Glomerular visceral epithelial cell (primary cell): Measurements from ENCODE around the gene S100A14.
"Not testable (repeated sequence)": the region's sequence is repeated elsewhere in the genome, so short reads cannot be mapped to it uniquely, and the experiment has no call there.

ENCODE experiments used
- DNase-seq: peaks from one replicate; pipeline ENCODE4 v3.0.0-alpha.2; 2016; ENCODE audit errors: extremely low spot score

The S100A14 gene

GRCh38 chr1:153614906-153615305, 1.2 kb downstream of the S100A14 start:
- DNase-seq: no peak

DNA sequence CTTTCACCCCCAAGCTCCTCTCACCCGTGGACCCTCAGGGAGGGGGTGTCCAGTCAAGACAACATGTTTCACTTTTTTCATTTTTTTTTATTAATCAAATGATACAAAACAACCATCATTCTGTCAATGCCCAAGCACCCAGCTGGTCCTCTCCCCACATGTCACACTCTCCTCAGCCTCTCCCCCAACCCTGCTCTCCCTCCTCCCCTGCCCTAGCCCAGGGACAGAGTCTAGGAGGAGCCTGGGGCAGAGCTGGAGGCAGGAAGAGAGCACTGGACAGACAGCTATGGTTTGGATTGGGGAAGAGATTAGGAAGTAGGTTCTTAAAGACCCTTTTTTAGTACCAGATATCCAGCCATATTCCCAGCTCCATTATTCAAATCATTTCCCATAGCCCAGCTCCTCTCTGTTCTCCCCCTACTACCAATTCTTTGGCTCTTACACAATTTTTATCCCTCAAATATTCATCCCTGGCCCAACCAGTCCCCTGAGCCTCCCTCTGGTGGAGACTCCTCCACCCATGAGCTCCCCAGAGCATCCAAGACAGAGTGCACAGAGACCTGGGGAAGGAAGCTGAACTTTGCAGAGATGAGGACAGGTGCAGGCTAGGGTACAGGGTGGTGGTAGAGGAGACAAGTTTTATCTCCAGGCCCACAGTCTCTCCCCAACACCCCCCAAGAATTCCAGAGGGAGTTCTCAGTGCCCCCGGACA, 1.8 kb downstream of the S100A14 start:
- no peak for DNase-seq

DNA sequence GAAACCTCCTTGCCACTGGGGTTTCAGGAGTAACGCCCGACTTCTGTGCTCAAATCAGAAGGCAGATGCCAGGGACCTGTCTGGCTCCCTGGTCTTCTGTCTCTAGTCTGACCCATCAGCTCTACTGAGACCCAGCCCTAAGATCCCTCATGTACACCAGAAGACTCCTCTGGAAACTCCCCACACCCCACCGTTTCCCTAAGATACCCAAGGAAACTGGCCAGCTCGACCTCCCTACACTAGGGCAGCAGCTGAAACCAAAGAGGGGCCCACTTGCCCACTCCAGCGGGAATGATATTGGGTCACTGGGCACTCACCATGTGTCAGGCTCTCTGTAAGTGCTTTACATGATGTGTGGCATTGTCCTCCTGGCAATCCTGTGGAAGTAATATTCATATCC, 2.7 kb downstream of the S100A14 start:
- no peak for DNase-seq

DNA sequence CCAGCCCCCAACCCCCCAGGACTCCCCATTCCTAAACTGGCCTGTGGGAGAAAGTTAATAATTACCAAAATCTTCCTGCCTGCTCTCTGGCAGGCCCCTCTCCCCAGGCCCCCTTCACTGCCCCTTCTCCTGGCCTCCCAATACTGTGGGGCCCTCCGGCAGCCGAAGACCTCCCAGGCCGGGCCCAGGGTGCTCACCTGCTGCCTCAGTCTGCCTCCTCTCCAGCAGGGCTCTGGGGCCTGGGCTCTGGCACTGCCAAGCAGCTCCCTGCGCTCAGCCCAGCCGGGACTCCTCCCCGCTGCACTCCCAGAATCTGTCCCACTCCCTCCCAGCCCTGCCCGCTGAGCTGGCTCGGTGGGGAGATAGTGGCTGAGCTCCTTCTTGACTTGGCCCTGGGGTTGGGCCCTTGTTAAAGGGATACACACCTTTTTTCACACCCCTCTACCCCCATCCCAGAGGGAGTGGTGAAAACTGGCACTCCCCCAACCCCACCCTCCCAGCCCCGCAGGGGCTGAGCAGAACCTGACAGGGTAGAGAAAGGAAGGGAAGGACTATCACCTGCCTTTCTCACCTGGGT, 3.3 kb downstream of the S100A14 start, which contains the start of gene S100A16:
Gene S100A16 (minus strand): TSS at position 383 of the 577 bp plus-strand sequence. CDS start 4,986 bp downstream, outside the sequence.
- DNase-seq: peak; percentile 84

- DNase-seq: peak; percentile 31
These were observed 3.9 kb downstream of the S100A14 start for GRCh38 chr1:153612111-153612754.

DNA sequence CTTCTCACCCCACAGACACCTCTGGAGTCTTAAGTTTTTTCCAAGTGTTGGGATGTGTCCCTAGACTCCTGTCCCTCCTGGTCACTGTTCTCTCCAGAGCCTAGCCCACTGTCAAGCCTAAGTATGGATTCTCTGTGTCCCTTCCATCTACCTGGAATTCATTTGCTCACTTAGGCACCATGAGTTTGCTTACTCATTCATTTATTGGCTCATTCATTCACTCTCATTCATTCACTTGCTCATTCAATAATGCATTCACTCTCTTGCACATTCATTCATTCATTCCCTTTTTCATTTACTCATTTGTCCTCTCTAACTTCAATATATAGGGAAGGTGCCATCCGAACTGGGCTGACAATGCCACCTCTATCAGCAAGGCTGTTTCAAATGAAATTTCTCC, 4.8 kb downstream of the S100A14 start:
- no peak for DNase-seq

GRCh38 chr1:153610811-153611301, 5.3 kb downstream of the S100A14 start:
- no peak for DNase-seq

GRCh38 chr1:153610334-153610733, 5.8 kb downstream of the S100A14 start:
- peak; percentile 57 for DNase-seq

DNA sequence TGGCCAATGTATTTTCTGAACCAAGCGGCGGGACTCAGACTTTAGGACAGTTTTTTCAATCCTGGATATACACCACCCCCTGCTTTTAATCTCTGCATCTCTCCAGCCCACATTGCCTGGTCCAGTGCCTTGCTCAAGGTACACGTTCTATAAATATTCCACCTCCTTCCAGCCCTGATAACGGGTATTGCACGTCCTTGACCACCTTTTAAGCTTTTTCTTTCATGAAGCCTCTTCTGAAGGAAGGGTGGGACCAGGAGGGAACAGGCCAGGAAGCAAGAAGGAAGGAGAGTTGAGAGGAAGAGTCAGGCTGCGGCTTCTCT, 6.6 kb downstream of the S100A14 start:
- no peak for DNase-seq

GRCh38 chr1:153608742-153609584, 7.2 kb downstream of the S100A14 start:
- peak; percentile 92 for DNase-seq

- DNase-seq: peak; percentile 43
These were observed 7.9 kb downstream of the S100A14 start for GRCh38 chr1:153608089-153608682.

DNA sequence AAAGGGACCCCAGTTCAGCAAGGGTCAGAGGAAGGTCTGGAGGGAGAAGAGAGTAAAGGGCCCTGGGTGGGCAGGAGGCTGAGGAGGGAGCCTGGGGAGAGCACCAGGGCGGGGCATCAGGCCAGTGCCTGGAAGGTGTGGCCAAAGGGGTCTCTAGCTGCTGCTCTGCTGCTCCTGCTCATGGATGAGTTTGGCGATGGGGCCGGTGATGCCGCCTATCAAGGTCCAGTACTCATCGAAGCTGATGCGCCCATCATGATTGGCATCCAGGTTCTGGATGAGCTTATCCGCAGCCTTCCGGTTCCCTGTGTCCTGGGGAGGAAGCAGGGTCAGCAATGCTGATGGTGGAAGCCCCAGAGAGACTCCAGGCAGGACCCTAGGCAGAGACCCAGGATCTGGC, 8.7 kb downstream of the S100A14 start:
- DNase-seq: no peak

GRCh38 chr1:153606194-153606593, 9.9 kb downstream of the S100A14 start:
- DNase-seq: no peak

GRCh38 chr1:153602749-153603148, 13.4 kb downstream of the S100A14 start:
- DNase-seq: no peak

DNA sequence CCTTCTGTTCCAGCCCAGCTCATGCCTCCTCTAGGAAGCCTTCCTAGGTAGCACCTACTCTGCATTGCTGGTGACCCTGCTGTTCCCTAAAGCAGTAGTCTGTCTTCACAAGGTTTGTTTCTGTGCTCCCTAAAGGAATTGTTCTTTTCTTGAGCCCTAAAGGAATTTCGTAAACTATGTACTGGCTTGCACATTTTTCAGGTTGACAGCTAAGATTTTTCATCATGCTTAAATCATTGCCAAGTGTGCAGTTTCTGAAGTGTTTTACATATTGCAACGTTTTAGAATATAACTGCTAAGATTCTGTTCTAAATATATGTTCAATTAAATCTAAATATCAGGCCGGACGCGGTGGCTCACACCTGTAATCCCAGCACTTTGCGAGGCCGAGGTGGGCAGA, 16.3 kb downstream of the S100A14 start:
- DNase-seq: no peak

DNA sequence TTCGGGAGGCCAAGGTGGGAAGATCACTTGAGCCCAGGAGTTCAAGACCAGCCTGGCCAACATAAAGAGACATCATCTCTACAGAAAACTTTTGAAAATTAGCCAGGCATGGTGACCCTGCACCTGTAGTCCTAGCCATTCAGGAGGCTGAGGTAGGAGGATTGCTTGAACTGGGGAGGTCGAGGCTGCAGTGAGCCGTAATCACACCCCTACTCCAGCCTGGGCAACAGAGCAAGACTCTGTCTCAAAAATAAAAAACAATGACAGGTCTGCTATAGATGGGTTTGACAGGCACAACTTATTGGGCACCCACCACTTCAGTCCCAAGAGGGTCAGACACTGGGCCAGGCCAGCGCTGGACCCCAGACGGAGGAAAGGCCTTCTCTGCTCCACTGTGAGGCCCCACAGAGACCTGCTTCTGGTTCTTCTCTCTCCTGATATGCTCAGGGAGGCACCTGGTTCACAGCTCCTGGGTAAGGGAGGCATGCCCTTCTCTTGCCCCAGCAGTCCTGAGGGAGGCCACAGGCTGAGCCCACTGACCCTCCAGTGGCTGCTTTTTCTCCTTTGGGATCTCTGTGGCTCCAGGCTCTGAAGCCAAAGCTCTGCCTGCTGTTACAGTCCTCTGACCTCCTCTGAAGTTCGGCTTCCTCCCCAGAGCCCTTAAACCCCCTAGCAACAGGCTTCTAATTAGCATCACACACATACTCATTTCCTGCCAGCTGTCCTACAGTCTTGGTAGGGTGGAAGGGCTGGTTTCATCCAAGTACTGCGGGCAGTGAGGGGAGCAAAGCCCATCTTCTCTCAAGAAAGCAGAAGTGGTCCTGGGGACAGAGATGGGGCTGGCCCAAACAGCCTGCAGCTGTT, 17.6 kb downstream of the S100A14 start:
- DNase-seq: no peak

- DNase-seq: peak; percentile 25
These were observed 18.9 kb downstream of the S100A14 start for GRCh38 chr1:153597206-153597605.

DNA sequence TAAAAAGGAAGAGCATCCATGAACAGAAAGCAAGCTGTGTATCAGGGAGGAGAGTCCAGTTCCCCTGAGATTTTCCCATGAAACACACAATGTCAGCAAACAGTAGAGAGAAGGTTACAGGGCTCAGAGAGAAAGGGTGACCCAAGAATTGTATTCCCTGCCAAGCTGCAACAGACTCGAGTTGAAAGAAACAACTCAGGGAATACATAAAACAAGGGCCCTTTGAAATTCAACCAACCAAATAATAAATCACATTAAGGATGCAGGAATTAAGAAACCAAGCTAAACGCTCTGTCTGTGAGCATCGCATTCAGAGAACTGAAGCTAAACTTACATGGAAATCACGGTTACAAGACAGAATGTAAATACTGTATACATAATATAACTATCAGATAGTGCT, 23.4 kb downstream of the S100A14 start:
- DNase-seq: no peak

GRCh38 chr1:153588482-153588881, 27.6 kb downstream of the S100A14 start:
- DNase-seq: no peak

DNA sequence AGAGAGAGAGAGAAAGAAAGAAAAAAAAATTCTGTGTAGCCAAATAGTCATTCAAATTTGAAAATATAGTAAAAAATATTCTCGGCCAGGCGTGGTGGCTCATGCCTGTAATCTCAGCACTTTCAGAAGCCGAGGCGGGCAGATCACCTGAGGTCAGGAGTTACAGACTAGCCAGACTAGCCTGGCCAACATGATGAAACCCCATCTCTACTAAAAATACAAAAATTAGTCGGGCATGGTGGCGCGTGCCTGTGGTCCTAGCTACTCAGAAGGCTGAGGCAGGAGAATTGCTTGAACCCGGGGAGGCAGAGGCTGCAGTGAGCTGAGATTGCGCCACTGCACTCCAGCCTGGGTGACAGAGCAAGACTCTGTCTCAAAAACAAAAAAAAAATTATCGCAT, 28.1 kb downstream of the S100A14 start:
- DNase-seq: not testable (repeated sequence)

DNA sequence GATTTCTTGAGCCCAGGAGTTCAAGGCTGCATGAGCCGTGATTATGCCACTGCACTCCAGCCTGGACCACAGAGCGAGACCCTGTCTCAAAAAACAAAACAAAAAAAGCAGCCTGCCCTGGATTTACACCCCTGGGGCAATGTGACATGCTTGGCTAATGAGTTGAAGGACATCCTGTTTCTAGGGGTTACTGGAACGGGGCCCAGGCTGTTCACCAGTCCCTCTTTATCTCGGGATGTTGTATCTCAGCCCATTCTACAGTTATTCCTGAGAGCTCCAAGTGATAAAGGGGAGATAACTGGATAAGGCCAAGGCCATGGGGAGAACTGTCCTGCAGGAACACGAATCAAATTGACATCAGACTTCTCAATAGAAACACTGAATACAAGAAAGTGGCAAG, 28.8 kb downstream of the S100A14 start:
- DNase-seq: no peak
